Liver (tissue), 9 donors: Measurements from ENCODE around the gene KPRP. TPM values are rescaled to one million over a fixed set of nuclear protein-coding genes. Genes with fewer than 3 reads are reported as not detected.

ENCODE experiments used
- DNase-seq: peaks from one replicate; pipeline ENCODE4 v3.0.0-alpha.2; 2017; ENCODE audit warnings: low spot score
- H3K27ac ChIP-seq, 2 donors: one replicate each; pipeline ENCODE4 v1.7.0; 2013; ENCODE audit warnings: inconsistent platforms in 2 of 2, low read length in 2 of 2, control low read depth in 1 of 2, low read depth in 1 of 2, mild to moderate bottlenecking in 1 of 2
- H3K27me3 ChIP-seq, 4 donors: one replicate each; pipeline versions ENCODE4 v1.6.1 to v1.7.0; 2013; ENCODE audit warnings: low read length in 3 of 4, inconsistent platforms in 1 of 4, mild to moderate bottlenecking in 1 of 4, moderate library complexity in 1 of 4; ENCODE audit not compliant: control insufficient read depth in 4 of 4, insufficient read depth in 4 of 4
- H3K36me3 ChIP-seq, 4 donors: one replicate each; pipeline versions ENCODE4 v1.6.1 to v1.7.0; 2013; ENCODE audit warnings: low read length in 3 of 4, mild to moderate bottlenecking in 3 of 4, low read depth in 1 of 4, moderate library complexity in 1 of 4; ENCODE audit not compliant: control insufficient read depth in 4 of 4, insufficient read depth in 3 of 4
- H3K4me1 ChIP-seq, 4 donors: one replicate each; pipeline versions ENCODE4 v1.6.1 to v1.7.0; 2013; ENCODE audit warnings: low read length in 3 of 4, mild to moderate bottlenecking in 3 of 4, moderate library complexity in 1 of 4; ENCODE audit not compliant: control insufficient read depth in 4 of 4, insufficient read depth in 4 of 4
- H3K4me3 ChIP-seq, 3 donors: one replicate each; pipeline versions ENCODE4 v1.6.1 to v1.7.0; 2013; ENCODE audit warnings: low read length in 3 of 3, control low read depth in 1 of 3, low read depth in 1 of 3, mild to moderate bottlenecking in 1 of 3
- H3K9ac ChIP-seq, 2 donors: one replicate each; pipeline ENCODE4 v1.7.0; 2013; ENCODE audit warnings: low read length in 2 of 2, mild to moderate bottlenecking in 2 of 2, moderate library complexity in 2 of 2, control low read depth in 1 of 2, low read depth in 1 of 2
- H3K9me3 ChIP-seq, 4 donors: one replicate each; pipeline versions ENCODE4 v1.6.1 to v1.7.0; 2013; ENCODE audit warnings: low read length in 3 of 4; ENCODE audit not compliant: control insufficient read depth in 4 of 4
- FOXA1 ChIP-seq: IDR thresholded peaks from 2 replicates; pipeline ENCODE4 v1.6.1; 2016; ENCODE audit warnings: antibody characterized with exemption
- FOXA2 ChIP-seq: IDR thresholded peaks from 2 replicates; pipeline ENCODE4 v1.6.1; 2016; ENCODE audit warnings: antibody characterized with exemption
- GABPA ChIP-seq, 2 donors: IDR thresholded peaks in 1 of 2; conservative IDR thresholded peaks in 1 of 2; 2 replicates each; pipeline ENCODE4 v1.6.1; 2016; ENCODE audit warnings: antibody characterized with exemption in 2 of 2, mild to moderate bottlenecking in 1 of 2, moderate library complexity in 1 of 2
- HNF4A ChIP-seq, 2 donors: conservative IDR thresholded peaks; 2 replicates each; pipeline ENCODE4 v1.6.1; 2016; ENCODE audit warnings: antibody characterized with exemption in 2 of 2, mild to moderate bottlenecking in 2 of 2
- HNF4G ChIP-seq: IDR thresholded peaks from 2 replicates; pipeline ENCODE4 v1.6.1; 2016; ENCODE audit warnings: antibody characterized with exemption
- JUND ChIP-seq, 2 donors: IDR thresholded peaks; 2 replicates each; pipeline ENCODE4 v1.6.1; 2016; ENCODE audit warnings: antibody characterized with exemption in 2 of 2
- MAX ChIP-seq: IDR thresholded peaks from 2 replicates; pipeline ENCODE4 v1.6.1; 2016; ENCODE audit warnings: antibody characterized with exemption
- RAD21 ChIP-seq, 2 donors: IDR thresholded peaks; 2 replicates each; pipeline ENCODE4 v1.6.1; 2016; ENCODE audit warnings: antibody characterized with exemption in 2 of 2, mild to moderate bottlenecking in 2 of 2
- REST ChIP-seq: IDR thresholded peaks from 2 replicates; pipeline ENCODE4 v1.6.1; 2016; ENCODE audit warnings: antibody characterized with exemption, mild to moderate bottlenecking
- RXRA ChIP-seq, 2 donors: IDR thresholded peaks; 2 replicates each; pipeline ENCODE4 v1.6.1; 2017 to 2018; ENCODE audit warnings: antibody characterized with exemption in 2 of 2, mild to moderate bottlenecking in 1 of 2
- SP1 ChIP-seq: IDR thresholded peaks from 2 replicates; pipeline ENCODE4 v1.6.1; 2018; ENCODE audit warnings: antibody characterized with exemption, mild to moderate bottlenecking
- YY1 ChIP-seq: IDR thresholded peaks from 2 replicates; pipeline ENCODE4 v1.6.1; 2016; ENCODE audit warnings: antibody characterized with exemption, mild to moderate bottlenecking
- ZBTB33 ChIP-seq: IDR thresholded peaks from 2 replicates; pipeline ENCODE4 v1.6.1; 2016; ENCODE audit warnings: antibody characterized with exemption
- WGBS: extraction: QIAGEN DNeasy Blood & Tissue Kit; methylation state at CpG from one replicate; pipeline ENCODE4 v1.1.7; 2013; 5-methylcytosine and 5-hydroxymethylcytosine counted together
- polyA plus RNA-seq, 2 donors: library from polyadenylated mRNA; stranded (reverse) in 1 of 2; unstranded in 1 of 2; fragments of 200-250 nt in 1 of 2; fragments of >200 nt in 1 of 2; fragmentation: Nextera tagmentation in 1 of 2; extraction: Ambion mirVana in 1 of 2; gene quantifications; one replicate each; pipeline versions ENCODE4 v1.2.1 to v1.2.3, GENCODE V29; 2013 to 2015
- total RNA-seq, 2 donors: library from RNA; depleted of rRNA; stranded (reverse); fragments of >200 nt; gene quantifications; one replicate each; pipeline ENCODE4 v1.2.3, GENCODE V29; 2014
- TF ChIP-seq, protein P1 (sequence below): fragments of 150-350 bp; IDR thresholded peaks from 2 replicates; pipeline ENCODE4 v1.5.1; 2017; ENCODE audit warnings: improper control_type of control experiment, low read depth, low read length; ENCODE audit not compliant: missing input control
- donor health status: healthy.
- donor health status: healthy.
- donor health status: healthy.
- donor health status: healthy.
- donor health status: healthy.

KPRP gene
- total and polyA plus RNA-seq, 4 donors = not detected

DNA sequence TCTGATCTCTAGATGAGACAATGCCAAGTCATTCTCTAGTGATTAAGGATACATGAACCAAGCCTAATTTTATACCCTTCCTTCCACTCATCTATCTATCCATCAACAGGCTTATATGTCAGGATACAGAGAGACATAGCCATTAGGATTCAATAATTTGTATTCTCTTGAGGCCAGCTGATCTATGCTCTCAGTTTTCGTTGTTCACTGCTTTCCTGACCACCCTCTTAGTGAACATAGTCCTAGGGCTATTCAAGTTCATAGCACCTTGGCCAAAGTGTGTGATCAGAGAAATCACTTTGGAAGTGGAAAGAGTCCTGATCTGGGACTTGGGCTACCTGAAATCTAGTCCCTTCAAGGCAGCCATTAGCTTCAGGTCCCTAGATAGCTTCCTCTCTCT, 4.2 kb upstream of the KPRP start:
- TF ChIP-seq HNF4A (conservative IDR thresholded peaks at IDR 0.05) (no peak), SP1 (no peak), FOXA1 (no peak), RAD21 (IDR thresholded peaks at IDR 0.05) (no peak), REST (no peak), ZBTB33 (no peak), MAX (no peak)
- TF ChIP-seq, protein P1, sequence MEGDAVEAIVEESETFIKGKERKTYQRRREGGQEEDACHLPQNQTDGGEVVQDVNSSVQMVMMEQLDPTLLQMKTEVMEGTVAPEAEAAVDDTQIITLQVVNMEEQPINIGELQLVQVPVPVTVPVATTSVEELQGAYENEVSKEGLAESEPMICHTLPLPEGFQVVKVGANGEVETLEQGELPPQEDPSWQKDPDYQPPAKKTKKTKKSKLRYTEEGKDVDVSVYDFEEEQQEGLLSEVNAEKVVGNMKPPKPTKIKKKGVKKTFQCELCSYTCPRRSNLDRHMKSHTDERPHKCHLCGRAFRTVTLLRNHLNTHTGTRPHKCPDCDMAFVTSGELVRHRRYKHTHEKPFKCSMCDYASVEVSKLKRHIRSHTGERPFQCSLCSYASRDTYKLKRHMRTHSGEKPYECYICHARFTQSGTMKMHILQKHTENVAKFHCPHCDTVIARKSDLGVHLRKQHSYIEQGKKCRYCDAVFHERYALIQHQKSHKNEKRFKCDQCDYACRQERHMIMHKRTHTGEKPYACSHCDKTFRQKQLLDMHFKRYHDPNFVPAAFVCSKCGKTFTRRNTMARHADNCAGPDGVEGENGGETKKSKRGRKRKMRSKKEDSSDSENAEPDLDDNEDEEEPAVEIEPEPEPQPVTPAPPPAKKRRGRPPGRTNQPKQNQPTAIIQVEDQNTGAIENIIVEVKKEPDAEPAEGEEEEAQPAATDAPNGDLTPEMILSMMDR = no peak
- Histone ChIP-seq H3K27ac (no peak overlapping the region), H3K9ac (no peak overlapping the region), H3K4me3 (no peak overlapping the region), H3K4me1 (no peaks in the 10 kb centered on the region), H3K36me3 (no peaks in the 10 kb centered on the region), H3K9me3 (no peaks in the 10 kb centered on the region), H3K27me3 (peaks cover 0 to 4% (median under 1%) of the 10 kb centered on the region in 4 donors)
- DNase-seq = no peak
- WGBS = 33% methylated on average over 1 of the region's 1 CpG

GRCh38 chr1:152756872-152757271, 953 bp upstream of the KPRP start:
- no peaks in the 10 kb centered on the region for H3K4me1 ChIP-seq
- H3K27ac ChIP-seq = no peak overlapping the region
- H3K27me3 ChIP-seq = peaks cover 0 to 4% (median under 1%) of the 10 kb centered on the region in 4 donors
- H3K9ac ChIP-seq = no peak overlapping the region
- no peak overlapping the region for H3K4me3 ChIP-seq
- no peaks in the 10 kb centered on the region for H3K36me3 ChIP-seq
- TF ChIP-seq JUND (IDR thresholded peaks at IDR 0.05) = no peak
- no peak for TF ChIP-seq FOXA2
- no peak for TF ChIP-seq REST
- no peak for TF ChIP-seq YY1
- no peak for TF ChIP-seq SP1
- no peak for TF ChIP-seq ZBTB33
- no peak for TF ChIP-seq GABPA (IDR thresholded peaks at IDR 0.05 in 1 of 2, conservative IDR thresholded peaks at IDR 0.05 in 1 of 2)
- TF ChIP-seq HNF4G = no peak
- no peak for TF ChIP-seq HNF4A (conservative IDR thresholded peaks at IDR 0.05)
- TF ChIP-seq RXRA (IDR thresholded peaks at IDR 0.05) = no peak
- no peak for TF ChIP-seq RAD21 (IDR thresholded peaks at IDR 0.05)
- WGBS = 83% methylated on average over 2 of the region's 2 CpGs
- no peak for DNase-seq
- no peaks in the 10 kb centered on the region for H3K9me3 ChIP-seq
